GM19025 (cell line): ENCODE data around the gene BEST1.
"Not testable (repeated sequence)": the region's sequence is repeated elsewhere in the genome, so short reads cannot be mapped to it uniquely, and the experiment has no call there.

Experiments used
- ATAC-seq: cut with Tn5 transposase; IDR thresholded peaks from one replicate; pipeline ENCODE4 v1.9.1; 2021; ENCODE audit warnings: mild to moderate bottlenecking, low read depth, moderate library complexity; ENCODE audit not compliant: unreplicated experiment

Gene BEST1

GRCh38 chr11:61946894-61947293, 3.3 kb upstream of the BEST1 start:
- no peak for ATAC-seq

- no peak for ATAC-seq
Observed at GRCh38 chr11:61947486-61948210, 2.5 kb upstream of the BEST1 start.

DNA sequence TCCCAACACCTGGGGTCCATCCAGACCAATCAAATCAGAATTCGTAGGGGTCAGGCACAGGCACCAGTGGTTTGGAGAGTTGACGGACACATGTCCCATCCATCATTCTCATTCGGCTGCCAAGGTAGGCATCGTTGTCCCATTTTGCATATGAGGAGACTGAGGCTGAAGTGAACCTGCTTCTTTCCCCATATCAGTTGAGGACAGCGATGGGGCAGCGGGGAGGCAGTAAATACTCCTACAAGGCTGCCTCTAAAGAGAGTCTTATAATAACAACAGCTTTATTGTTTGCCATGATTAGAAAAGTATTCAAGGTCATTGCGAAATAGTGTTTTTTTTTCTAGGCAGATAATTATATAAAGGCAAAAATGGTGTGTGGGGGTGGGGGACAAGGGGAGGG, 1.6 kb upstream of the BEST1 start:
- ATAC-seq: no peak

GRCh38 chr11:61949169-61950034, 749 bp upstream of the BEST1 start:
- ATAC-seq: no peak

- ATAC-seq: no peak
Observed at GRCh38 chr11:61951484-61952135, 1.5 kb downstream of the BEST1 start.

DNA sequence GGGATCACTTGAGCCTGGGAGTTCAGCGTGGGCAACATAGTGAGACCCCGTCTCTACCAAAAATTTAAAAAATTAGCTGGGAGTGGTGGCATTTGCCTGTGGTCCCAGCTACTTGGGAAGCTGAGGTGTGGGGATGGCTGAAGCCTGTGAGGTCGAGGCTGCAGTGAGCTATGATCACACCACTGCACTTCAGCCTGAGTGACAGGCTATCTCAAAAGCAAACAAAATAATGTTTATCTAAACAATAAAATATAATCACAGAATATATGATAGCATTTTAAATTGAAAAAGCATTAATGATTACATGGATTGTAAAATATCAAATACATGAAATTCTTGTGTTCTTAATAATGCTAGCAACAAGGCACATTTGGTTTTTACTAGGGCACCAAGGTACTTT, 2.7 kb downstream of the BEST1 start:
- no peak for ATAC-seq

GRCh38 chr11:61953632-61954031, 3.5 kb downstream of the BEST1 start:
- not testable (repeated sequence) for ATAC-seq

GRCh38 chr11:61954106-61954850, 4.1 kb downstream of the BEST1 start:
- ATAC-seq: no peak

DNA sequence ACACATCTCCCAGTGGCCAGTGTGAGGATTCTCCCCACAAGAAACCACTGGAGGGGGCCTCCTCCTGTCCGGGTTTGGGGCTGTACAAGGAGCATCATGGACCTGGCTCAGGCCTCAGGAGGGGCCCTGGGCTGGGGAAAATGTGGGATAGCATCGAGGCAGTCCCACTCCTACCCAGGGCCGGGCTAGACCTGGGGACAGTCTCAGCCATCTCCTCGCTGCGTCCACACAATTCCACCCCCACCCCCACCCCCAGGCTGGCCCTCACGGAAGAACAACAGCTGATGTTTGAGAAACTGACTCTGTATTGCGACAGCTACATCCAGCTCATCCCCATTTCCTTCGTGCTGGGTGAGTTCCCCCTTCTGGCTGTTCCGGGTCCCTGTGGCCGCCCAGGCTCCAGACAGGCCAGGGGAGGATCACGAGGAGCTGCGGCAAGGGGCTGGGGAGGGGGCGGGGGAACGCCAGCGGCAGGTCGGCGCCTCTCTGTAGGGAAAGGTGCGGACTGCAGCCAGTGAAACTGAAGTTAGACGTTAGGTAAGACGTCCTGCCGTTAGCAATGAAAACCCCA, 4.8 kb downstream of the BEST1 start:
- no peak for ATAC-seq

DNA sequence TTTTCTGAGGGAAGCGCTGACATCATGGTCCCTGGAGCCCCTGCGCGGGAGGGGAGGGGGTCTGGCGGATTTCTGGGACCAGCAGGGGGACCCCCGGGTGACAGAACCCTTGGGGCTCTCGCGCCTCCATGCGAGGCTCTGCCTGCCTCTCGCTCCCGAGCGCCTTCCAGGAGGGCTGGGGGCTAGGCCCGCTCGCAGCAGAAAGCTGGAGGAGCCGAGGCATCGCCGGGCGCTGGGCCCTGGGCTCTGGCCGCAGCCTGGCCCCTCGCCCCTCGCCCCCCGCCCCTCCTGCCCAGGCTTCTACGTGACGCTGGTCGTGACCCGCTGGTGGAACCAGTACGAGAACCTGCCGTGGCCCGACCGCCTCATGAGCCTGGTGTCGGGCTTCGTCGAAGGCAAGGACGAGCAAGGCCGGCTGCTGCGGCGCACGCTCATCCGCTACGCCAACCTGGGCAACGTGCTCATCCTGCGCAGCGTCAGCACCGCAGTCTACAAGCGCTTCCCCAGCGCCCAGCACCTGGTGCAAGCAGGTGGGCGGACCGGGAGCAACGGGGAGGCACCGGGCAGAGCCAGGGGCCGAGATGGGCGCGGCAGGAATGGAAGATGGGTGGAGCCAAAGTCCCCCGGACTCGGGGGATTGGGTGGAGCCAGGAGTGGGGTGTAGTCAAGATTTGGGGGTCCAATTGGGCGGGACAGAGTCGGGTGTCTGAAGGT, 5.4 kb downstream of the BEST1 start:
- no peak for ATAC-seq

- no peak for ATAC-seq
Observed at GRCh38 chr11:61956191-61957020, 6.3 kb downstream of the BEST1 start.

- no peak for ATAC-seq
Observed at GRCh38 chr11:61957021-61957770, 7.0 kb downstream of the BEST1 start.

- no peak for ATAC-seq
Observed at GRCh38 chr11:61958590-61958989, 8.4 kb downstream of the BEST1 start.

DNA sequence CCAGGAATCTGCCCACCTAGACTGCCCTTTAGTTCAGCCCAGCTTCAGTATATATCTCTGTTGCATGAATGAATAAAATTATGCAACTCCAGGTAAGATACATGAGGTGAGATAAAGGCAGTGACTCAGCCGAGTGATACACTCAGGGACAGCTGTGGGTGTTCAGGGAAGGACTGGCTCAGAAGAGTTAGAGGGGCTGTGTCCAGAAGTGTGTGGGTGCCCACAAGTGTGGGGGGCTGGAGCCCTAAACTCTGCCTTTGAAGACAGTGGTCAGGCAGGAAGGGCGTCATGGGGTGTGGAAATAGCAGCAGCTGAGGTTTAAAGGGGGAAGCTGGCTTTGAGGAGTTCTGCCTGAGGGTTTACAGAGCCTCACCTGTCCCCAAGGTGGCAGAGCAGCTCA, 9.0 kb downstream of the BEST1 start:
- ATAC-seq: no peak

- no peak for ATAC-seq
Observed at GRCh38 chr11:61959678-61960077, 9.5 kb downstream of the BEST1 start.

DNA sequence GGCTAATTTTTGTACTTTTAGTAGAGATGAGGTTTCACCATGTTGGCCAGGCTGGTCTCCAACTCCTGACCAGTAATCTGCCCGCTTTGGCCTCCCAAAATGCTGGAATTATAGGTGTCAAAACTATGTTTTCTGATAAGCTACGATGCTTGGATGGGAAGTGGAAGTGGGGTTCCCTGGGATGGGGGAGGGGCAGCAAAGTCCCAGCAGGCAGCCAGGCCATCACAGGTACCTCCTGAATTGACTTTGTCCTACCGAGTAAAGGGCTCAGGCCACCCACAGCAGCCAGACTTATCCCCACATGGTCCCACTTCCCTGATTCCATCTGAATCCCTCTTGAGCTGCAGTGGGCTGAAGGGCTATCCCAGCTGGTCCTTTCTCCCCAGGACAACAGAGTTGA, 10.4 kb downstream of the BEST1 start:
- ATAC-seq: no peak

- ATAC-seq: no peak
Observed at GRCh38 chr11:61961570-61962212, 11.5 kb downstream of the BEST1 start.
